ENCODE data around the gene CEBPB. TPM values are rescaled to one million over a fixed set of nuclear protein-coding genes. Genes with fewer than 3 reads are reported as not detected.

The CEBPB gene
- total RNA-seq, 6 experiments from 2014 or later = 57.9 to 62.8 (median 59.8) TPM

DNA sequence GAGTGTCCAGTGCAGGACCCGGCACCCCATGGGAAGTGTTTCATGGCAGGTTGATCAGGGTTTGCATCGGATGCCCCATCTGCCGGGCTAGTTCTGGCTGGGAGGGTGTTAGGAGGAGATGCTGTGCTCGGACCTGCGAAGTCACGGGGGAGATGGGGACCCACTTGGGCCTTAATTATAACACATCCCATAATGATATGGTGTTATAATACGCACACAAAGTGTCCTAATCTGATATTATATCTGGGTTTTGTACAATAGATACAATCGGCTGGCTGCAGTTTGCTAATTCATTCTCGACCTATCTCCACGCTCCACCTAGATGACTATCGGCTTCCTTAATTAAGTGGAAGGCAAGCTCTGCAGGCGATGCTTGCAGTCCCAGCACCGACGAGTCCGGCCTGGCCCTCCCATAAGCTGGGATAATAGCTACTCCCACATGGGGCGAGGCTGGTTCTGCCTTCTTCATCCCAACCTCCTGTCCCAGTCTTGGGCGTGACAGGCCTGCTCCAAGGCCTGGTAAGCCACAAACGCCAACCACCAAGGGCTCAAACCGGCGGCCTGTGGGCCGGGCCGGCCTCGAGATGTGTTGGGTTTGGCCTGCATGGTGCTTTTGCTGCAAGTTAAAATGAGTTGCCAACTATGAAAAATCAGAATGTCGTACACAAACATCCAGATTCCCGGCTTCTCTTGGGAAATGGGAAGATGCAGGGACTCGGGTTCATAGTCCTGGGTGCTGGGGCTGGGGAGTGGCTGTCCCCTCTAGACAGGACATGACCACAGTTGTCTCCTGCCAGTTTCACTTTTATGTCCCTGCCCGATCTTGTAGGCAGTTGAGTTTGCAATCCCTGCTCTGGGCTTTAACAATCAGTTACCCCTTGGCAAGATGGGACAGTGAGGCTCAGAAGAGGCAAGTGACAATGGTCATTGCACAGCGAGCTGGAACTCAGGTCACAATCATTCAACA lies 32.7 kb downstream of the CEBPB start:
- Mint-ChIP-seq H3K36me3 (ENCODE audit: low read depth) (peaks cover 5% of the 10 kb centered on the region; the same call in 1 of the 2 replicates), H3K4me3 (no peak overlapping the region), H3K9me3 (no peaks in the 10 kb centered on the region), H3K27ac (peak overlapping the region; percentile 88), H3K27me3 (ENCODE audit: insufficient read depth) (peaks cover 4% of the 10 kb centered on the region), H3K4me1 (ENCODE audit: low read depth) (peaks cover 59% of the 10 kb centered on the region)
- TF ChIP-seq, protein P1, sequence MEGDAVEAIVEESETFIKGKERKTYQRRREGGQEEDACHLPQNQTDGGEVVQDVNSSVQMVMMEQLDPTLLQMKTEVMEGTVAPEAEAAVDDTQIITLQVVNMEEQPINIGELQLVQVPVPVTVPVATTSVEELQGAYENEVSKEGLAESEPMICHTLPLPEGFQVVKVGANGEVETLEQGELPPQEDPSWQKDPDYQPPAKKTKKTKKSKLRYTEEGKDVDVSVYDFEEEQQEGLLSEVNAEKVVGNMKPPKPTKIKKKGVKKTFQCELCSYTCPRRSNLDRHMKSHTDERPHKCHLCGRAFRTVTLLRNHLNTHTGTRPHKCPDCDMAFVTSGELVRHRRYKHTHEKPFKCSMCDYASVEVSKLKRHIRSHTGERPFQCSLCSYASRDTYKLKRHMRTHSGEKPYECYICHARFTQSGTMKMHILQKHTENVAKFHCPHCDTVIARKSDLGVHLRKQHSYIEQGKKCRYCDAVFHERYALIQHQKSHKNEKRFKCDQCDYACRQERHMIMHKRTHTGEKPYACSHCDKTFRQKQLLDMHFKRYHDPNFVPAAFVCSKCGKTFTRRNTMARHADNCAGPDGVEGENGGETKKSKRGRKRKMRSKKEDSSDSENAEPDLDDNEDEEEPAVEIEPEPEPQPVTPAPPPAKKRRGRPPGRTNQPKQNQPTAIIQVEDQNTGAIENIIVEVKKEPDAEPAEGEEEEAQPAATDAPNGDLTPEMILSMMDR (IDR thresholded peaks at IDR 0.05) = no peak
- no peak for DNase-seq

DNA sequence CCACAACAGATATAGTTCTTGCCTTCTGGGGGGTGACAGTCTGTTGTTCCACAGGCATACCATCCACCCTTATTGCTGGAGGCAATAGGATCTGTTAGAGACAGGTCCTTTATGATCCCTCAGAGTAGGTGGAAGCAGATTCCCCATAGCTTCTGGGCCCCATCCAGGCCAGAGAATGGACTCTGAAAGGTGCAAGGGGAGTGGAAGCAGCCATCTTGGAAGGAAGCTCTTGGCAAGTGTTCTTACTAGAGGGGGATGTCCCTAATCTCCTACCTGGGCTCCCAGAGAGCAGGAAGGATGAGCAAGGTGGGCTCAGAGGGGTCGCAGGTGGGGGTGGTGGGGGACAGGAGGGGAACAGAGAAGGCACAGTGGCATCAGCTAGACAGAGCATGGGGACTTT lies 33.4 kb downstream of the CEBPB start:
- peaks cover 5% of the 10 kb centered on the region; the same call in 1 of the 2 replicates for H3K36me3 Mint-ChIP-seq (ENCODE audit: low read depth)
- DNase-seq = no peak

DNA sequence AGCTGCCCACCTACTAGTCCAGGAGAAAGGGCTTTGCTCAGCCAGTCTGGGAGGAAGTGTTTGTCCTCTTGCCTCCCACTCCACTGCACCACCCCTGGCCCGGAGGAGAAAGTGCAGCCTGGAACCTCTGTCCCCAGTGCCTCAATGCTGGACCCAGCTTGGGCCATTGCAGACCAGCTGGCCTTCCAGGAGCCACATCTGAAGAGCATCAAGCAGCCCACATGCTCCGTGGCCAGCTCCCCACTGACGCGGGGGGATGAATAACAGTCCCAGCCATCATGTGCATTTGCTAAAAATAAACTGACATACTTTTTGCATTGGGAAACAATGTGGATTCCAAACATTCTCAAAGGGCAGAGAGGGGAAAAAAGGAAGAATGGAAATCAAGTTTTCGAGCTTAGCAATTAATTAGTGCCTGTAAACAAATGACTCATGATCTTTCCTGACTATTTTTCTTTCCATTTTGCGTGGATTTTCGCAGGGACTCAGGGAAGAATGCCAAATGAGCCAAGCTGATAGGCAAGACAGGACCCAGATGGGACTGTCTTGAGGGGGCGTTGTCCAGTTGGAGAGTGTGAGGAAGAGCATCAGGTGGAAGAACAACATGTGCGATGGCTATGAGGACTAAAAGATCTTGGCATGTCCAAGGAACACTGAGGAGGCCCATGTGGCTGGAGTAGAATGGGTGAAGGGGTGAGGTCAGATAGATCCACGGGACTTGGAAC lies 34.1 kb downstream of the CEBPB start:
- H3K27me3 Mint-ChIP-seq (ENCODE audit: insufficient read depth) = no peaks in the 10 kb centered on the region; the same call in 1 of the 2 replicates
- peaks cover 59% of the 10 kb centered on the region for H3K4me1 Mint-ChIP-seq (ENCODE audit: low read depth)
- TF ChIP-seq, protein P1 (IDR thresholded peaks at IDR 0.05) = peak; percentile 63

More for the DNA sequence above, 33.4 kb downstream of the CEBPB start:
- Mint-ChIP-seq H3K4me1 (ENCODE audit: low read depth) (peaks cover 59% of the 10 kb centered on the region), H3K9me3 (no peaks in the 10 kb centered on the region), H3K27ac (peak overlapping the region; percentile 88), H3K27me3 (ENCODE audit: insufficient read depth) (no peaks in the 10 kb centered on the region; the same call in 1 of the 2 replicates), H3K4me3 (no peak overlapping the region; the same call in 1 of the 2 replicates)
- TF ChIP-seq, protein P1 (IDR thresholded peaks at IDR 0.05) = no peak

DNA sequence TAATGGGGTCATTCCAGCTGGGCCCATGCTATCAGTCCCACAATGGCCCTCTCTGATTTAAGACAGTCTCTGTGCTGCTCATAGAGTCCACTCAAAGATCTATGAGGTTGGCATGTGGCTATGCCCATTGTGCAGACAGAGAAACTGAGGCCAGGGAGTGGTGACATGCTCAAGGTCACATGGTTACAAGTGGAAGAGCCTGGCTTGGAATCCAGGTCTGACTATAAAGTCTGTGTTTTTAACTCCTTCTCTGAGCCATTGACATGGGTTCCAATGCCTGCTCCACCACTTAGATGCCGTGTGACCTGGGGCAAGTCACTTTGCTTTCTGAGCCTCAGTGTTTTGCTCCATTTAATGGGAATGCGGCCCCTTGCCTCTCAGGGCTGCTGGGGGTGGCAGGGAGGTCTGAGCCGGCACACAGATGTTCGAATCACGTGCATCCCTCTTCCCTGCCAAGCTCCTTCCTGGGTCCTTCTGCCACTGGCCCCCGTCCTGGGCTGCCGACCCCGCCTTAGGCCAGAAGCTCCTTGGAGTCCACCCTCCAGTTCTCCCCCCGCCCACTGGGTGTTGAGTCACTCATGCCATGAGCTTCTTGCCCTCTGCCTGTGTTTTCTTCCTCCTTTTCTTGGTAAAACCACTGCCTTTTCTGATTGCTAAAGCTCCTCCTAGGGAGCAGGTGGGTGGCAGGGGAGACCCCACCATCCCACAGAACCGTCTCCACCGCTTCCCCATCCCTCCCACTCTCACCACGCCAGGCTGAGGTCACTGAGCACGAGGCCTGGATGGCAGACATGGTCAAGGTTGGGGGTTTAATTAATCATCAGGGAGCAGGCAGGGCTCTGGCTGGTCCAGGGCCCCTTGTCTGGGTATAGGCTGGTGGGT lies 35.7 kb downstream of the CEBPB start:
- DNase-seq = peak; percentile 27
- H3K27me3 Mint-ChIP-seq (ENCODE audit: insufficient read depth) = peaks cover 2% of the 10 kb centered on the region; the same call in 1 of the 2 replicates
- H3K36me3 Mint-ChIP-seq (ENCODE audit: low read depth) = no peaks in the 10 kb centered on the region
- TF ChIP-seq, protein P1 (IDR thresholded peaks at IDR 0.05) = no peak
- H3K4me1 Mint-ChIP-seq (ENCODE audit: low read depth) = peaks cover 53% of the 10 kb centered on the region
- H3K4me3 Mint-ChIP-seq = no peak overlapping the region; the same call in 1 of the 2 replicates
- H3K27ac Mint-ChIP-seq = peak overlapping the region; percentile 78
- no peaks in the 10 kb centered on the region for H3K9me3 Mint-ChIP-seq

More for the DNA sequence above, 34.1 kb downstream of the CEBPB start:
- H3K4me3 Mint-ChIP-seq = peak overlapping the region; percentile 58
- no peaks in the 10 kb centered on the region for H3K9me3 Mint-ChIP-seq
- H3K27ac Mint-ChIP-seq = peak overlapping the region; percentile 88
- DNase-seq = peak; percentile 94
- peaks cover 1% of the 10 kb centered on the region; the same call in 1 of the 2 replicates for H3K36me3 Mint-ChIP-seq (ENCODE audit: low read depth)

GRCh38 chr20:50227506-50227905 lies 36.9 kb downstream of the CEBPB start:
- no peak overlapping the region for H3K27ac Mint-ChIP-seq
- H3K27me3 Mint-ChIP-seq (ENCODE audit: insufficient read depth) = peaks cover 2% of the 10 kb centered on the region; the same call in 1 of the 2 replicates
- H3K9me3 Mint-ChIP-seq = no peaks in the 10 kb centered on the region
- H3K36me3 Mint-ChIP-seq (ENCODE audit: low read depth) = no peaks in the 10 kb centered on the region
- H3K4me3 Mint-ChIP-seq = no peak overlapping the region
- peaks cover 42% of the 10 kb centered on the region for H3K4me1 Mint-ChIP-seq (ENCODE audit: low read depth)
- DNase-seq = no peak
- TF ChIP-seq, protein P1 (IDR thresholded peaks at IDR 0.05) = no peak
